IMR-90 (cell line): ENCODE results near the gene SPECC1L. TPM values are rescaled to one million over a fixed set of nuclear protein-coding genes. Genes with fewer than 3 reads are reported as not detected.

Experiments
- ATAC-seq: fragments of 200-7000 bp; cut with Tn5 transposase; 2 replicates; pipeline ENCODE4 v1.9.1; 2020; ENCODE audit warnings: low read depth, mild to moderate bottlenecking, moderate library complexity
- BruUV-seq: library from RNA; stranded (reverse); fragments of 400-500 nt; replicated peaks from 2 replicates; lab custom pipeline; 2021; lab: Mats Ljungman, UMichigan
- CTCF ChIA-PET: fragments of 300-600 bp; formaldehyde crosslinking; extraction: SDS; loops from one replicate; lab custom pipeline; 2021; ENCODE audit warnings: antibody characterized with exemption; lab: Yijun Ruan, JAX
- POLR2A ChIA-PET: fragments of 300-600 bp; sonication (Branson Sonifier 250); formaldehyde crosslinking; loops from one replicate; lab custom pipeline; 2022; ENCODE audit warnings: antibody characterized with exemption; ENCODE audit not compliant: unreplicated experiment; lab: Charles Lee
- DNase-seq: peaks from one replicate; pipeline ENCODE4 v3.0.0; 2013
- H2AFZ ChIP-seq: replicated peaks from 2 replicates; pipeline ENCODE3; 2013; ENCODE audit warnings: low read length, mild to moderate bottlenecking; ENCODE audit not compliant: poor library complexity
- H2AK5ac ChIP-seq: 2 replicates; pipeline ENCODE4 v1.6.1; 2013; ENCODE audit warnings: low read depth, low read length, inconsistent platforms
- H2AK9ac ChIP-seq: replicated peaks from 2 replicates; pipeline ENCODE3; 2013; ENCODE audit warnings: mild to moderate bottlenecking, low read depth, low read length, moderate library complexity; ENCODE audit not compliant: poor library complexity
- H2BK120ac ChIP-seq: 2 replicates; pipeline ENCODE4 v1.6.1; 2013; ENCODE audit warnings: low read depth, low read length, inconsistent platforms
- H2BK15ac ChIP-seq: 3 replicates; pipeline ENCODE4 v1.6.1; 2013; ENCODE audit warnings: low read depth, low read length, inconsistent platforms
- H2BK20ac ChIP-seq: 2 replicates; pipeline ENCODE4 v1.6.1; 2013; ENCODE audit warnings: low read depth, mild to moderate bottlenecking, inconsistent platforms, low read length, moderate library complexity
- H2BK5ac ChIP-seq: 2 replicates; pipeline ENCODE4 v1.6.1; 2013; ENCODE audit warnings: mild to moderate bottlenecking, low read depth, low read length, inconsistent platforms; ENCODE audit not compliant: poor library complexity, severe bottlenecking
- H3K14ac ChIP-seq: replicated peaks from 2 replicates; pipeline ENCODE4 v1.6.1; 2013; ENCODE audit warnings: low read depth, low read length, inconsistent platforms
- H3K18ac ChIP-seq: 2 replicates; pipeline ENCODE4 v1.6.1; 2013; ENCODE audit warnings: low read depth, low read length, control low read depth
- H3K23ac ChIP-seq: 2 replicates; pipeline ENCODE4 v1.6.1; 2013; ENCODE audit warnings: low read depth, low read length, inconsistent platforms
- H3K27ac ChIP-seq: 2 replicates; pipeline ENCODE4 v1.5.1; 2013; ENCODE audit warnings: mild to moderate bottlenecking, control low read depth, low read length; ENCODE audit not compliant: insufficient read depth
- H3K27me3 ChIP-seq: 2 replicates; pipeline ENCODE4 v1.6.1; 2013; ENCODE audit warnings: low read length; ENCODE audit not compliant: control insufficient read depth, insufficient read depth
- H3K36me3 ChIP-seq: 2 replicates; pipeline ENCODE4 v1.6.1; 2013; ENCODE audit warnings: low read length, mixed read lengths; ENCODE audit not compliant: control insufficient read depth, insufficient read depth
- H3K4ac ChIP-seq: 2 replicates; pipeline ENCODE4 v1.6.1; 2013; ENCODE audit warnings: low read depth, low read length, inconsistent platforms
- H3K4me1 ChIP-seq: 2 replicates; pipeline ENCODE4 v1.6.1; 2013; ENCODE audit warnings: low read length, mixed read lengths; ENCODE audit not compliant: control insufficient read depth, insufficient read depth
- H3K4me2 ChIP-seq: 2 replicates; pipeline ENCODE4 v1.6.1; 2013; ENCODE audit warnings: low read depth, mild to moderate bottlenecking, control low read depth, low read length, moderate library complexity
- H3K4me3 ChIP-seq: 2 replicates; pipeline ENCODE4 v1.5.1; 2013; ENCODE audit warnings: low read depth, mild to moderate bottlenecking, control low read depth, low read length, moderate library complexity; ENCODE audit not compliant: insufficient read depth
- H3K56ac ChIP-seq: 2 replicates; pipeline ENCODE4 v1.6.1; 2013; ENCODE audit warnings: low read length, inconsistent platforms; ENCODE audit not compliant: insufficient read depth; ENCODE audit errors: extremely low read depth
- H3K79me1 ChIP-seq, 2 experiments: 2 replicates each; pipeline ENCODE4 v1.6.1; 2013; ENCODE audit warnings: low read length in 2 of 2, inconsistent platforms in 1 of 2, low read depth in 1 of 2
- H3K9ac ChIP-seq: 2 replicates; pipeline ENCODE4 v1.6.1; 2013; ENCODE audit warnings: low read depth, low read length, control low read depth
- H3K9me1 ChIP-seq: 2 replicates; pipeline ENCODE4 v1.6.1; 2013; ENCODE audit warnings: low read length, inconsistent platforms; ENCODE audit not compliant: insufficient read depth
- H3K9me3 ChIP-seq: 2 replicates; pipeline ENCODE4 v1.6.1; 2013; ENCODE audit warnings: low read length; ENCODE audit not compliant: control insufficient read depth, insufficient read depth
- H4K20me1 ChIP-seq: 2 replicates; pipeline ENCODE4 v1.6.1; 2013; ENCODE audit warnings: low read length, inconsistent platforms; ENCODE audit not compliant: insufficient read depth
- H4K5ac ChIP-seq: 2 replicates; pipeline ENCODE4 v1.6.1; 2013; ENCODE audit warnings: mild to moderate bottlenecking, low read depth, low read length, control low read depth
- H4K8ac ChIP-seq, 2 experiments: 2 replicates each; pipeline ENCODE4 v1.6.1; 2013; ENCODE audit warnings: low read depth in 2 of 2, low read length in 2 of 2, control low read depth in 1 of 2, inconsistent platforms in 1 of 2
- H4K91ac ChIP-seq: 2 replicates; pipeline ENCODE4 v1.6.1; 2013; ENCODE audit warnings: low read depth, low read length, inconsistent platforms; ENCODE audit not compliant: insufficient read depth
- CEBPB ChIP-seq: IDR thresholded peaks from 2 replicates; pipeline ENCODE4 v1.6.1; 2012; ENCODE audit warnings: low read depth, low read length, improper control_type of control experiment
- ELK1 ChIP-seq: fragments of 150-350 bp; IDR thresholded peaks from 2 replicates; pipeline ENCODE4 v1.6.1; 2016; ENCODE audit warnings: low read depth, mild to moderate bottlenecking, low read length, moderate library complexity, borderline replicate concordance
- FOS ChIP-seq: fragments of 150-350 bp; IDR thresholded peaks from 2 replicates; pipeline ENCODE4 v1.6.1; 2016; ENCODE audit warnings: low read depth, low read length
- MAZ ChIP-seq: IDR thresholded peaks from 2 replicates; pipeline ENCODE4 v1.6.1; 2012; ENCODE audit warnings: low read depth, mild to moderate bottlenecking, low read length, improper control_type of control experiment, moderate library complexity, borderline replicate concordance
- NFE2L2 ChIP-seq: fragments of 150-350 bp; IDR thresholded peaks from 2 replicates; pipeline ENCODE4 v1.6.1; 2016; ENCODE audit warnings: low read depth, mild to moderate bottlenecking, low read length
- RCOR1 ChIP-seq: IDR thresholded peaks from 2 replicates; pipeline ENCODE4 v1.6.1; 2012; ENCODE audit warnings: mild to moderate bottlenecking, low read length, improper control_type of control experiment; ENCODE audit not compliant: insufficient replicate concordance
- WGBS, 2 experiments: methylation state at CpG; one replicate each; pipeline versions ENCODE4 v1.1.5 to v1.1.7; 2013; ENCODE audit warnings: missing lambda C conversion rate in 2 of 2; ENCODE audit not compliant: insufficient read length in 1 of 2; ENCODE audit errors: extremely low coverage in 2 of 2; 5-methylcytosine and 5-hydroxymethylcytosine counted together
- dilution Hi-C: fragments of 300-500 bp; cut with HindIII; formaldehyde crosslinking; loops from one replicate; pipeline ENCODE4 v1.14.3; 2018; ENCODE audit warnings: low sequenced_read_pairs; ENCODE audit not compliant: unreplicated experiment
- in situ Hi-C: fragments of 300-500 bp; cut with MboI; formaldehyde crosslinking; loops from 3 replicates; pipeline ENCODE4 v1.14.3; 2019; ENCODE audit warnings: low sequenced_read_pairs, inconsistent platforms, mixed read lengths
- intact Hi-C: fragments of 100-400 bp; cut with micrococcal nuclease; formaldehyde crosslinking; loops from 2 replicates; pipeline ENCODE4 v1.10.0; 2022
- polyA plus RNA-seq, 3 experiments: library from polyadenylated mRNA; depleted of rRNA; stranded (reverse); fragments of >200 nt; gene quantifications; 2 replicates each; pipeline ENCODE4 v1.2.3, GENCODE V29; 2012; ENCODE audit warnings: low replicate concordance in 1 of 3
- total RNA-seq: library from RNA; depleted of rRNA; stranded (reverse); fragments of >200 nt; gene quantifications from 2 replicates; pipeline ENCODE4 v1.2.3, GENCODE V29; 2012

The SPECC1L gene
- total and polyA plus RNA-seq, 2 of the 4 experiments (the other 2 are of a cell fraction): 18.7 to 44.1 TPM

GRCh38 chr22:24417901-24418641, 147.4 kb downstream of the SPECC1L start:
- Histone ChIP-seq H3K79me1 (peaks cover 0 to 6% of the 10 kb centered on the region in 2 experiments; a peak in 1 of 4 replicates), H2AK5ac (no peak overlapping the region), H3K9me3 (no peaks in the 10 kb centered on the region), H2BK15ac (no peak overlapping the region), H2BK20ac (no peak overlapping the region), H3K9ac (no peak overlapping the region), H3K4me3 (no peak overlapping the region), H3K36me3 (peaks cover 12% of the 10 kb centered on the region; the same call in 1 of the 2 replicates), H4K5ac (no peak overlapping the region), H2AK9ac (peak overlapping the region; percentile 55), H3K4me1 (peaks cover 16% of the 10 kb centered on the region), H2AFZ (no peak overlapping the region), H3K56ac (no peak overlapping the region), H3K4me2 (no peak overlapping the region), H4K8ac (no peak overlapping the region), H2BK5ac (no peak overlapping the region), H4K91ac (no peak overlapping the region), H3K23ac (no peak overlapping the region), H3K14ac (no peak overlapping the region), H3K9me1 (peaks cover 15% of the 10 kb centered on the region), H3K27ac (no peak overlapping the region), H3K27me3 (peaks cover 3% of the 10 kb centered on the region), H4K20me1 (peaks cover 6% of the 10 kb centered on the region), H3K4ac (no peak overlapping the region), H2BK120ac (no peak overlapping the region), H3K18ac (no peak overlapping the region)
- ChIA-PET POLR2A (interaction anchor here (0.5 kb wide), 1 partner anchor 309 kb away, joined by 3 read pairs; no protein-coding TSS in a partner anchor), CTCF (no interaction called here)
- in situ Hi-C loops (loop anchor here (5.0 kb wide), 1 partner anchor 84 kb away; no protein-coding TSS in a partner anchor), dilution Hi-C loops (no loop called here), intact Hi-C loops (no loop called here)
- ATAC-seq (no peak), DNase-seq (peak; percentile 46)
- TF ChIP-seq MAZ (no peak), RCOR1 (no peak), FOS (no peak), ELK1 (no peak), NFE2L2 (no peak), CEBPB (no peak)
- no TSS peak for BruUV-seq
- WGBS, 2 experiments: 93% methylated on average over 6 of the region's 16 CpGs; no CpG with 5 or more reads in 1 of the 2 experiments
